IMR-90 (cell line): Measurements from ENCODE around the gene ATP6V1F. TPM values are rescaled to one million over a fixed set of nuclear protein-coding genes. Genes with fewer than 3 reads are reported as not detected.

Experiments
- ATAC-seq: fragments of 200-7000 bp; cut with Tn5 transposase; 2 replicates; pipeline ENCODE4 v1.9.1; 2020; ENCODE audit warnings: low read depth, mild to moderate bottlenecking, moderate library complexity
- BruUV-seq: library from RNA; stranded (reverse); fragments of 400-500 nt; replicated peaks from 2 replicates; lab custom pipeline; 2021; lab: Mats Ljungman, UMichigan
- CTCF ChIA-PET: fragments of 300-600 bp; formaldehyde crosslinking; extraction: SDS; loops from one replicate; lab custom pipeline; 2021; ENCODE audit warnings: antibody characterized with exemption; lab: Yijun Ruan, JAX
- POLR2A ChIA-PET: fragments of 300-600 bp; sonication (Branson Sonifier 250); formaldehyde crosslinking; loops from one replicate; lab custom pipeline; 2022; ENCODE audit warnings: antibody characterized with exemption; ENCODE audit not compliant: unreplicated experiment; lab: Charles Lee
- DNase-seq: peaks from one replicate; pipeline ENCODE4 v3.0.0; 2013
- H2AFZ ChIP-seq: replicated peaks from 2 replicates; pipeline ENCODE3; 2013; ENCODE audit warnings: low read length, mild to moderate bottlenecking; ENCODE audit not compliant: poor library complexity
- H2AK5ac ChIP-seq: 2 replicates; pipeline ENCODE4 v1.6.1; 2013; ENCODE audit warnings: low read depth, low read length, inconsistent platforms
- H2AK9ac ChIP-seq: replicated peaks from 2 replicates; pipeline ENCODE3; 2013; ENCODE audit warnings: mild to moderate bottlenecking, low read depth, low read length, moderate library complexity; ENCODE audit not compliant: poor library complexity
- H2BK120ac ChIP-seq: 2 replicates; pipeline ENCODE4 v1.6.1; 2013; ENCODE audit warnings: low read depth, low read length, inconsistent platforms
- H2BK15ac ChIP-seq: 3 replicates; pipeline ENCODE4 v1.6.1; 2013; ENCODE audit warnings: low read depth, low read length, inconsistent platforms
- H2BK20ac ChIP-seq: 2 replicates; pipeline ENCODE4 v1.6.1; 2013; ENCODE audit warnings: low read depth, mild to moderate bottlenecking, inconsistent platforms, low read length, moderate library complexity
- H2BK5ac ChIP-seq: 2 replicates; pipeline ENCODE4 v1.6.1; 2013; ENCODE audit warnings: mild to moderate bottlenecking, low read depth, low read length, inconsistent platforms; ENCODE audit not compliant: poor library complexity, severe bottlenecking
- H3K14ac ChIP-seq: replicated peaks from 2 replicates; pipeline ENCODE4 v1.6.1; 2013; ENCODE audit warnings: low read depth, low read length, inconsistent platforms
- H3K18ac ChIP-seq: 2 replicates; pipeline ENCODE4 v1.6.1; 2013; ENCODE audit warnings: low read depth, low read length, control low read depth
- H3K23ac ChIP-seq: 2 replicates; pipeline ENCODE4 v1.6.1; 2013; ENCODE audit warnings: low read depth, low read length, inconsistent platforms
- H3K27ac ChIP-seq: 2 replicates; pipeline ENCODE4 v1.5.1; 2013; ENCODE audit warnings: mild to moderate bottlenecking, control low read depth, low read length; ENCODE audit not compliant: insufficient read depth
- H3K27me3 ChIP-seq: 2 replicates; pipeline ENCODE4 v1.6.1; 2013; ENCODE audit warnings: low read length; ENCODE audit not compliant: control insufficient read depth, insufficient read depth
- H3K36me3 ChIP-seq: 2 replicates; pipeline ENCODE4 v1.6.1; 2013; ENCODE audit warnings: low read length, mixed read lengths; ENCODE audit not compliant: control insufficient read depth, insufficient read depth
- H3K4ac ChIP-seq: 2 replicates; pipeline ENCODE4 v1.6.1; 2013; ENCODE audit warnings: low read depth, low read length, inconsistent platforms
- H3K4me1 ChIP-seq: 2 replicates; pipeline ENCODE4 v1.6.1; 2013; ENCODE audit warnings: low read length, mixed read lengths; ENCODE audit not compliant: control insufficient read depth, insufficient read depth
- H3K4me2 ChIP-seq: 2 replicates; pipeline ENCODE4 v1.6.1; 2013; ENCODE audit warnings: low read depth, mild to moderate bottlenecking, control low read depth, low read length, moderate library complexity
- H3K4me3 ChIP-seq: 2 replicates; pipeline ENCODE4 v1.5.1; 2013; ENCODE audit warnings: low read depth, mild to moderate bottlenecking, control low read depth, low read length, moderate library complexity; ENCODE audit not compliant: insufficient read depth
- H3K56ac ChIP-seq: 2 replicates; pipeline ENCODE4 v1.6.1; 2013; ENCODE audit warnings: low read length, inconsistent platforms; ENCODE audit not compliant: insufficient read depth; ENCODE audit errors: extremely low read depth
- H3K79me1 ChIP-seq, 2 experiments: 2 replicates each; pipeline ENCODE4 v1.6.1; 2013; ENCODE audit warnings: low read length in 2 of 2, inconsistent platforms in 1 of 2, low read depth in 1 of 2
- H3K9ac ChIP-seq: 2 replicates; pipeline ENCODE4 v1.6.1; 2013; ENCODE audit warnings: low read depth, low read length, control low read depth
- H3K9me1 ChIP-seq: 2 replicates; pipeline ENCODE4 v1.6.1; 2013; ENCODE audit warnings: low read length, inconsistent platforms; ENCODE audit not compliant: insufficient read depth
- H3K9me3 ChIP-seq: 2 replicates; pipeline ENCODE4 v1.6.1; 2013; ENCODE audit warnings: low read length; ENCODE audit not compliant: control insufficient read depth, insufficient read depth
- H4K20me1 ChIP-seq: 2 replicates; pipeline ENCODE4 v1.6.1; 2013; ENCODE audit warnings: low read length, inconsistent platforms; ENCODE audit not compliant: insufficient read depth
- H4K5ac ChIP-seq: 2 replicates; pipeline ENCODE4 v1.6.1; 2013; ENCODE audit warnings: mild to moderate bottlenecking, low read depth, low read length, control low read depth
- H4K8ac ChIP-seq, 2 experiments: 2 replicates each; pipeline ENCODE4 v1.6.1; 2013; ENCODE audit warnings: low read depth in 2 of 2, low read length in 2 of 2, control low read depth in 1 of 2, inconsistent platforms in 1 of 2
- H4K91ac ChIP-seq: 2 replicates; pipeline ENCODE4 v1.6.1; 2013; ENCODE audit warnings: low read depth, low read length, inconsistent platforms; ENCODE audit not compliant: insufficient read depth
- CEBPB ChIP-seq: IDR thresholded peaks from 2 replicates; pipeline ENCODE4 v1.6.1; 2012; ENCODE audit warnings: low read depth, low read length, improper control_type of control experiment
- FOS ChIP-seq: fragments of 150-350 bp; IDR thresholded peaks from 2 replicates; pipeline ENCODE4 v1.6.1; 2016; ENCODE audit warnings: low read depth, low read length
- MAFK ChIP-seq: IDR thresholded peaks from 2 replicates; pipeline ENCODE4 v1.6.1; 2012; ENCODE audit warnings: low read depth, low read length, improper control_type of control experiment
- MXI1 ChIP-seq: IDR thresholded peaks from 2 replicates; pipeline ENCODE4 v1.6.1; 2012; ENCODE audit warnings: low read depth, mild to moderate bottlenecking, low read length, moderate library complexity, borderline replicate concordance
- RFX5 ChIP-seq: IDR thresholded peaks from 2 replicates; pipeline ENCODE4 v1.8.0; 2012; ENCODE audit warnings: low read depth, mild to moderate bottlenecking, low read length, moderate library complexity
- WGBS, 2 experiments: methylation state at CpG; one replicate each; pipeline versions ENCODE4 v1.1.5 to v1.1.7; 2013; ENCODE audit warnings: missing lambda C conversion rate in 2 of 2; ENCODE audit not compliant: insufficient read length in 1 of 2; ENCODE audit errors: extremely low coverage in 2 of 2; 5-methylcytosine and 5-hydroxymethylcytosine counted together
- dilution Hi-C: fragments of 300-500 bp; cut with HindIII; formaldehyde crosslinking; loops from one replicate; pipeline ENCODE4 v1.14.3; 2018; ENCODE audit warnings: low sequenced_read_pairs; ENCODE audit not compliant: unreplicated experiment
- in situ Hi-C: fragments of 300-500 bp; cut with MboI; formaldehyde crosslinking; loops from 3 replicates; pipeline ENCODE4 v1.14.3; 2019; ENCODE audit warnings: low sequenced_read_pairs, inconsistent platforms, mixed read lengths
- intact Hi-C: fragments of 100-400 bp; cut with micrococcal nuclease; formaldehyde crosslinking; loops from 2 replicates; pipeline ENCODE4 v1.10.0; 2022
- polyA plus RNA-seq, 3 experiments: library from polyadenylated mRNA; depleted of rRNA; stranded (reverse); fragments of >200 nt; gene quantifications; 2 replicates each; pipeline ENCODE4 v1.2.3, GENCODE V29; 2012; ENCODE audit warnings: low replicate concordance in 1 of 3
- total RNA-seq: library from RNA; depleted of rRNA; stranded (reverse); fragments of >200 nt; gene quantifications from 2 replicates; pipeline ENCODE4 v1.2.3, GENCODE V29; 2012
- TF ChIP-seq, protein P1 (sequence below): fragments of 150-350 bp; IDR thresholded peaks from 2 replicates; pipeline ENCODE4 v1.6.1; 2017; ENCODE audit warnings: mild to moderate bottlenecking, antibody characterized with exemption, low read length, low read depth

Gene ATP6V1F
- total and polyA plus RNA-seq, 2 of the 4 experiments (the other 2 are of a cell fraction): 104 to 321 TPM

DNA sequence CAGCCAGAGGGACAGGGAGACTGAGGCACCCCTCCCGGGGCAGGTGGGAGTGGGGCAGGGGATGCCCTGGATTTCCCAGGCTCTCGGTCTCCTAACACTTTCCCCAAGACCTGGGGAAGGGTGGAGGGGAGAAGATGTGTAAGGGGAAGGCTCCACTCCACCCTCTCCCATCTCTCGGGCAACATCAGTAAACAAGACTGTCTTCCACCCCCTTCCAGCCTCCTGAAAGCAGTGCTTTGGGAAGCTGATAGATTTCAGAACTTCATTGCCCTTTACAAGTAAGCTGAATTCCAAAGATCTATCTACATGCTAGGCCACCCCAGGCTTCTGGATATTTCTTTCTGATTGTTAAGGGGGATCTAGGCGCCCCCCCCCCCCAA is 28.7 kb upstream of the ATP6V1F start:
- Histone ChIP-seq H3K4me3 (peak overlapping the region; percentile 17; the same call in 1 of the 2 replicates), H3K4me2 (peak overlapping the region; percentile 95), H2BK15ac (no peak overlapping the region), H2AFZ (no peak overlapping the region), H3K23ac (no peak overlapping the region; the same call in 1 of the 2 replicates), H4K20me1 (peaks cover 89% of the 10 kb centered on the region), H4K5ac (no peak overlapping the region; the same call in 1 of the 2 replicates), H3K27me3 (no peaks in the 10 kb centered on the region), H2BK5ac (peak overlapping the region; percentile 49), H3K4me1 (peaks cover 30% of the 10 kb centered on the region), H2AK5ac (no peak overlapping the region), H3K9me3 (no peaks in the 10 kb centered on the region), H2AK9ac (peak overlapping the region; percentile 88), H4K91ac (no peak overlapping the region), H3K9ac (peak overlapping the region; percentile 48; the same call in 1 of the 2 replicates), H3K79me1 (peaks cover 9 to 71% of the 10 kb centered on the region in 2 experiments), H3K14ac (0 out of 2 replicates have a peak overlapping the region, but pooled peaks have one; percentile 18), H2BK120ac (no peak overlapping the region), H3K9me1 (no peaks in the 10 kb centered on the region), H3K4ac (no peak overlapping the region), H3K18ac (no peak overlapping the region; the same call in 1 of the 2 replicates), H4K8ac (no peak overlapping the region), H3K56ac (no peak overlapping the region), H3K27ac (peak overlapping the region; percentile 95), H2BK20ac (no peak overlapping the region), H3K36me3 (peaks cover 40% of the 10 kb centered on the region)
- DNase-seq (no peak), ATAC-seq (peak; percentile 0; the same call in 1 of the 2 replicates)
- ChIA-PET CTCF (no interaction called here), POLR2A (interaction anchor here (0.5 kb wide), 1 partner anchor 152 kb away, joined by 6 read pairs; no protein-coding TSS in a partner anchor)
- no TSS peak for BruUV-seq
- in situ Hi-C loops: no loop called here
- dilution Hi-C loops: no loop called here
- WGBS, 2 experiments: no CpG with 5 or more reads among the region's 4 CpGs
- intact Hi-C loops: loop anchor here (5.0 kb wide), 1 partner anchor 92 kb away; no protein-coding TSS in a partner anchor
- no peak for TF ChIP-seq RFX5
- TF ChIP-seq MXI1: no peak
- TF ChIP-seq, protein P1, sequence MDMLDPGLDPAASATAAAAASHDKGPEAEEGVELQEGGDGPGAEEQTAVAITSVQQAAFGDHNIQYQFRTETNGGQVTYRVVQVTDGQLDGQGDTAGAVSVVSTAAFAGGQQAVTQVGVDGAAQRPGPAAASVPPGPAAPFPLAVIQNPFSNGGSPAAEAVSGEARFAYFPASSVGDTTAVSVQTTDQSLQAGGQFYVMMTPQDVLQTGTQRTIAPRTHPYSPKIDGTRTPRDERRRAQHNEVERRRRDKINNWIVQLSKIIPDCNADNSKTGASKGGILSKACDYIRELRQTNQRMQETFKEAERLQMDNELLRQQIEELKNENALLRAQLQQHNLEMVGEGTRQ: no peak
- no peak for TF ChIP-seq MAFK
- no peak for TF ChIP-seq FOS
- TF ChIP-seq CEBPB: no peak
